Islet precursor cell (in vitro differentiated cells): Measurements from ENCODE around the gene CHL1.
A peak's percentile ranks its signal among the peaks of the same experiment; 100 is the strongest.
"Not testable (repeated sequence)": the region's sequence is repeated elsewhere in the genome, so short reads cannot be mapped to it uniquely, and the experiment has no call there.

ENCODE experiments used
- DNase-seq: peaks from one replicate; pipeline ENCODE4 v3.0.0-alpha.2; 2018

Gene CHL1

DNA sequence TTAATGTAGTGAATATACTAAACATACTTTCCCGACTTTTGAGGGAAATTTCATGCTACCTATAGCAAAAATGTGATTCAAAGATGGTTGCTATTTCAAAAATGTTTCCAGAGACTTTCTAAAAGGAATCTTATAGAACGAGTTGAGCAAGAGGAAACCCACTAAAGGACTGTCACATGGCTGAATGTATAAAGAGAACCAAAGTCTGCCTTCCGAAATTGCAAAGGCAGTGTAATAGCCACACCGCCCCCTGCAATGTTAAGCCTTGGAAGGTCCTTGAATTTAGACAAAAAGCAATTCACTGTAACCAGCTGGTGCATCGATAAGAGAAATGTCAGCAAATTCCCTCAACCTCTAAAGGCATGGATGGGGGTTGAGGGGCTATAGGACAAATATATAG lies 142.8 kb downstream of the CHL1 start:
- peak; percentile 62 for DNase-seq

DNA sequence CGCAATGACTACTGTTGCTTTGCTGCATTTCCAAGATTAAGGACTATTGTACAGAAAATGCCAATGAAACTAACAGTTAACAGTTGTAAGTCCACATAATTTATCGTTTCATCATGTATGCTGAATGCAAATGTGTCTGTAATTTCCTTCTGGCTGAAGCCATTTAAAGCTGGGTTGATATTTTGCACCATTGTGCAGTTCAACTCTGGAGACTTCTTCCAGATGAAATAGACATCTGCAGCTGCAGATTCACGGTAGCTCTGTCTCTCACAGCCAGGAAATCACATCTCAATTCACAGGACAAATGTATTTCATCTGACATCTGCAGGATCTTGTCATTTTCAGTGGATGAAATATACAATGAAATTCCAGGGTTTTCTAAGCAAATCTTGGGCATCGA lies 145.4 kb downstream of the CHL1 start:
- no peak for DNase-seq

DNA sequence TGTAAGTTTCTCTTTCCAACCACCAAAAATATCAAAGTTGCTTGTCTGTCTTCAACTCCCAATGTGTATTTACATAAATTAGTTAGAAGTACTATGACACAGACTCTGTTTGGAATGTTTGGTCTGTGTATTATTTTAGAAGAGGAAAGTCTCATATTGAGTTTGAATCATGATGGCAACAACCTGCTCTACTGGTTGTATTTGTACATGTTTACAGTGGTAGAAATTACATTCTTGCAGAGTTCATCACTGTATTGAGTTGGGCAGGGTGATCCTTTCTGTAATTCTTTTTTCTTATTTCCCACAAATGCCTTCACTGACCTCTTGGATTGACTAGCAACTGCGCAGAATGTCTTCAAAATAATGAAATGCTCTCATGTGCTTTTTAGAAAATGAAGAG lies 149.6 kb downstream of the CHL1 start:
- no peak for DNase-seq

DNA sequence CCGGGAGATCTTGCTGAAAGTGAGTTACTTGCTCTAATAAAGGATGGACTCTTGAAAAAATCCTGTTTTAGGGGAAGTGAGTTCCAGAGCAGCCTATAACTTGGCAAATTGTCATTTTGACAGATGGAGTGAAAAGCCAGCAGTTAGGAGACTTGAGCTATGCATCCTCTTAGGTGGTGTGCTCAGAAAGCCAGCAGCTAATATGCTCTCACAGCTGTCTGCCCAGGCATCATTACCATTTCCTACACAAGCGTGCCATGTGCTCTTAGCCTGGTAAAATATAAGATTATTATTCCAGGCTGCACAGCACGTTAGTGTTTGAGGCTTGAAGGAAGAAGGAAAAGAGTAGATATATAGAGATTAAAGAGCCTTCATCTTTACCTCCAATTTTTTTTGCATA lies 151.0 kb downstream of the CHL1 start:
- no peak for DNase-seq

DNA sequence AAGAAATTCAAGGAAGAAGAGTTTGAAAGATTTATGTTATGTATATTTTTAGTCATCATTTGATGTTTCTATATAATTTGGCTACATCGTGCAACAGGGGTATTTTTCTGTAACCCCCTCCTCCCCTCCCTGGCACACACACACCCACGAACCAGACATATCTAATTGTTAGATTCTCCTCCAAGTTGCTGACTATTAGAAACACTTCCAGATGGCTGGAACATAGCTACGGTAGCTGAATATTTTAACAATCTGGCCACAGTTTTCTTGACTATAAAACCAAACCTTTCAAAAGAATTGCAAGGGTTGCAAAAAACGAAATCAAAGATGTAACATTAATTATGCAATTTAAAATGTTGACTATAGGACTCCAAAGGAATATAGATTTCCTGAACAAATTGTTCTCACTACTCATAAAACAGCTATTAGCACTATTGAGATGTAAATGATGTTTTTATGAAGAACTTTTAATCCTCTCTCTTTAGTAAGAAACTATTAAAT lies 154.4 kb downstream of the CHL1 start:
- no peak for DNase-seq

DNA sequence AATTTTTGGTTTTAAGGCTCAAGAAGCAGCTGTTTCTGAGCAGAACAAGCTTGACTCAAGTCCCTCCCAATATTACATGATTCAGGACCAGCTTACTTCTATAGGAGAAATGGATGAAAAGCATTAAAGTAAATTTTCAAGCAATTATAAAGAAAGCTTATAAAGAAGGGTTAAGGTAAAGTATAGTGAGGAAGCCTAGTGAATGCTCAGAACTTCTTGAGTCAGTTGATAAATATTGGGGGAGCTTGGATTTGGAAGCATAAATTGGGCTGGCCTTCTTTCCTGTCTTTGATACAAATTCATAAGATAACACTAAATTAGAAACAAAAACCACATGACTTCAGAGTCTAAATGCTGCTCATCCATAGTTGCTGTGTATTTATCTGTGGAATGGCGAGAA lies 156.0 kb downstream of the CHL1 start:
- no peak for DNase-seq

DNA sequence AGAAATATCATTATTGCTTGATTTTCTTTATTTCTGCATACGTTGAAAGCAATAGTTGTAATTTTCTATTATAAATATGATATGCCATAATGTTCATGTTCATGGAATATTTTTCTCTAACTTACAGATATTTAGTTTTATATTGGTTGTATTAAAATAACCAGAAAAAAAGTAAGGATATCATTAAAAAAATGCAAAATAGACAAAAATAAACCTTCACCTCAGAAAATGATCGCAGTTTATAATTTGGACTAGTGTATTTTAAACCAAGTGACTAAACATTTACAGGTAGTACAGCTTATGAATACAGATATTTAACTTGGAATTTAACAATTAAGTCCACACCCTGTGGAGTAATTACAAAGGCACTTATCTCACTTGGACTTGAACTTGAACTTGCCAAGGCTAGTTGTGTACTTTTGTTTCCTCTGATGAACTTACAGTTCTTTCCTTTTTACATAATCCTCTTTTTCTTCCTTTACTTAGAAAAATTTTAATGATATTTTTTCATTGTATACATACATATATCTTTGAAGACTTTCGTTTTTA lies 156.7 kb downstream of the CHL1 start:
- no peak for DNase-seq

DNA sequence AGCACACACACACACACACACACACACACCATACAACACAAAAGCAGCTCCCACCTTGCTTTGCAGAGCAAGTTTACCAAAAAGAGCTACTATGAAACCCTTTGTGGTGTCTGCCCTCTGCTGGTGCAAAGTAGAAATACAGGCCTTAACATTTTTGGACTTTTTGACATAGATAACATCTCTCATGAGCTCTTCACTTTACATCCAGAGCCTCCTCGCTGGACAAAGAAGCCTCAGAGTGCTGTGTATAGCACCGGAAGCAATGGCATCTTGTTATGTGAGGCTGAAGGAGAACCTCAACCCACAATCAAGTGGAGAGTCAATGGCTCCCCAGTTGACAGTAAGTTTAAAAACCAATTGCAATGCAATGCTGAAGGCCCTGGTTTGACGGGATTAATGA lies 157.9 kb downstream of the CHL1 start:
- peak; percentile 80 for DNase-seq

DNA sequence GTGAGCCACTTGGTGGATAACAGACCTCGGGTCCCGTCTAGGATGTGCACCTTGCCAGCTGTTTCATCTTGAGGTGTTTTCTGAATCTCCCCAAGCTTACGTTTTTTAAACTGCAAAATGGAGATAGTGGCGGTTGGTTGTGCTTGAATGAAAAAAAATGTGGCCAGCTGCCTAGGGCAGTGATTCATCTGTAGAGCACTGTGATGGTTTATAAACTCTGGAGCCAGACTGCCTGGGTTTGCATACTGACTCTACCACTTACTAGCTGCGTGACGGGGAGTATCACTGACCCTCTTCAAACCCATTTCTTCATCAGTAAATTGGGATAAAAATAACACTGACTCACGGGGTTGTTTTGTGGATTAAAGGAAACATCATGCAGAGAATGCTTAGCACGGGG lies 159.1 kb downstream of the CHL1 start:
- DNase-seq, result no peak

DNA sequence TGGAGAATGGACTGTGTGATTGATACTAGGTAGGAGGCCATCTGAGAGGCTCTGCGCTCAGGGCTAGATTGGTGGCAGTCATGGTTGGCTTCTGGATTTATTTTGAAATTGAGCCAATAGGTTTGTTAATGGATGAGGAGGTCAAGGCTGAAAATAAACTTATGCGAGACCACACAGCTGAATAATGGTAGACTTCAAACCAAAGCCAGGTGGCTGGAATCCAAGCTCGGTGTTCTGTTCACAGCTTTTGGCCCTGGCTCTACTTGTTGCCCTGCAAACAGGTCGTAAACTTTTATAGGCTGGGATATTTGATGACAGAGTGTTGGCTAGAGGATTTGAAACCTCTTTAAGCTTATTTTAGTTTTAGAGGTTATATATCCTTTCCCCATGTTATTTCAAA lies 160.4 kb downstream of the CHL1 start:
- no peak for DNase-seq

DNA sequence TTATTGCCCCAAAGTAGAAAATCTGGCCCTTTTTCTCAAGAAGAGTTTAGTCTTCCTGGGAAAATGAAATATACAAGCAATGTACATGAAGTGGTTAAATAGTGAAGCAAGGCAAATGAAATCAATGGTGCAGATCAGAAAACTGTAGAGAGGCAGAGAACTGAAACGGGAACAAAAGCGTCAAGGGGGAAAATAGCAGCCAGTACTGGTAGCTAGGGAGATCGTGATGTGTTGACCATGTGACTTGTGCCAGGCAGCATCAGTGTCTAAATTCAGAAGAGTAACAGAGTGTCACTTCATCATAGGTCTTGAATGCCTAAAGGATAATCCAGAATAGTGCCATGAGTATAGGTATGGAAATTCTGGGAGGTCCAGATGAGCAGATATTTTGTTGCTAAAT lies 163.1 kb downstream of the CHL1 start:
- DNase-seq, result no peak

DNA sequence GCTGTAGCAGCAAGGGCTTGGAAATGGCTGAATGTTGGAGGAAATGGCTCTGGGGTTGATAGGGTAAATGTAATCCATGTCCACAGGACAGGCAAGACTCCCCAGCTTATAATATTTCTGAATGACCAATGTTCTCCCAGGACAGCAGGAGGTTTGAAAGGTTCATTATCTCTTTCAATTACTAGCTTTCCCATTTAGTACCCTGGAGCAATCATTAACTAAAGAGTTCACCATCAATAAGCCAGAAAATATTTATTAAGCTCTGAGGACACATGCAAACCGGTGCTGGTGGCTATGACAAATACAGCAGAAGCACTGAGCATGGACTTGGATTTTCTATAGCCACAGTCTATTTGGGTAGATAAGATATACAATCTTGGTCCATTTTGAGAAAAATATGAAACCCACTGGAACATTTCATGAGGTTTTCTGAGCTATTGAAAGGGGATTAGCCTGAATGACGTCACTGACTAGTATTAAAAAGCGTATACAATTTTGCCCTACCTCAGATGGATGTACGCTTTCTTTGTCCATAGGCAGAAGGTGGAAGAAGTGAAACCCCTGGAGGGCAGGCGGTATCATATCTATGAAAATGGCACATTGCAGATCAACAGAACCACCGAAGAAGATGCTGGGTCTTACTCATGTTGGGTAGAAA lies 166.2 kb downstream of the CHL1 start:
- DNase-seq, result no peak

DNA sequence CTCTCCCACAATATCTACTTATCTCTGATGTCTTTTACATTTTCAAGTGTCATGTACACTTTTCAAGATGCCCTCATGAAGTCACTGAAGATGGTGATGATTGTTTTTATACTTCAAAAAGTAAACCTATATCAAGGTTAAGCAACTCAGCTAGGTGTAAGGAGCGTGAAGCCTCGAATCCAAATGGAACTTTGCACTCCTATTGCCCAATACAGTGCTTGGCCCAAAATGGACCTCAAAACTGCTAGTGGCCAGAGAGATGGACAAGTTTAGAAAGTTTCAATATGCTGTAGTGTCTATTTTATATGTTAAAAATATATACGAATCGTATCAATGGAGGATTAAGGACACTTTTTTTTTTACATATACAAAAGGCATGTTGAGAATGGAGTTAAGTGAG lies 167.7 kb downstream of the CHL1 start:
- no peak for DNase-seq

DNA sequence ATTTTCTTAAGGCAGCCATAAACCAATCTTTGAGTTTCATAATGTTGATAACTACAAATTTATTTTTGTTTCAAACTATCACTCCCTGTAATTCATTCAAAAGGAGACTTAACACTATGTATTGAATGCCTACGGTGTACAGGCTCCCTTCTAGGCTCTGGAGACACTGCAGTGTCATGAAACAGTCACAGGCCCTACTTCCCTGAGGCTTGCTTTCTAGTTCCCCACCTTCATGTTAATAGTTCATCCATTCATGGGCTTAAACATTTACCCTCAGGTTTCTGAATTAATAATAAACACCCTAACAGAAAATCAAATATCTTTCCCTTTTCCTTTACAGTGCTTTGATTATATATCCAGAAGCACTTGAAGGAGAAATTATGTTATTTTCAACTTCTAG lies 168.7 kb downstream of the CHL1 start:
- DNase-seq, result no peak

DNA sequence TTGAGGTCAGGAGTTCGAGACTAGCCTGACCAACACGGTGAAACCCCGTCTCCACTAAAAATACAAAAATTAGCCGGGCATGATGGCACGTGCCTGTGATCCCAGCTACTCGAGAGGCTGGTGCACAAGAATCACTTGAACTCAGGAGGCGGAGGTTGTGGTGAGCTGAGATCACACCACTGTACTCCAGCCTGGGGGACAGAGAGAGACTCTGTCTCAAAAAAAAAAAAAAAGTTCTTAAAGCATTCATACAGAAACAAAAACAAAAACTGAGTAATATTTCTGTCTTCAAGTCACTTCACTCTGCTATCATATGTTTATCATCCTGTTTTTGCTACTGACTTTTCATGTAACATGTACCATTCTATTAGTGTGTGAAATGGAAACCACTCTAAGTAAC lies 169.7 kb downstream of the CHL1 start:
- DNase-seq, result not testable (repeated sequence)

DNA sequence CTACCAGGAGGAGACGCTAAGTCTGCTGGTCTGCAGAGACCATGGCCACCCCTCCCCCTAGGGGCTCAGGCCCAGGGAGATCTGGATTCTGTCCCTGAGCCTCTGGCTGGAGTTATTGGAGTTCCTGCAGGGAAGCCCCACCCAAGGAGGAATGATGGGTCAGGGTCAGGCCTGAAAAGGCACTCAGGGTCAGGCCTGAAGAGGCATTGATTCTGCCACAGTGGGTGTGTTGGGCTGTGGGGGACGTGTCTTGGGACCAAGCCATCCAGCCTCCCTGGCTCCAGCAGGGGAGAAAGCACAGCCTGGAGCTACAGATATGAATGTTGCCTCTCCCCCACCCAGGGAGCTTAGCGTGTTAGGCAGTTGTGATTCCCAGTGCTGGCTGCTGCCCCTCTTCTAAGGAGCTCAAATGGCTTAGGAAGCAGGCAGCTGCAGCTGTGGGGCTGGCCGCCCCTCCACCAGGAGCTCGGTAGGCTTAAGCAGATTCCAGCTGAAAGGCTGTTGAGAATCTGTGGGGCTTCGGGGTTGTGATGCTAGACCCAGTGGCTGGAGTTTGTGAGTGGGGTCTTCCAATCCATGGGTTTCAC lies 176.7 kb downstream of the CHL1 start:
- DNase-seq, result peak; percentile 66

DNA sequence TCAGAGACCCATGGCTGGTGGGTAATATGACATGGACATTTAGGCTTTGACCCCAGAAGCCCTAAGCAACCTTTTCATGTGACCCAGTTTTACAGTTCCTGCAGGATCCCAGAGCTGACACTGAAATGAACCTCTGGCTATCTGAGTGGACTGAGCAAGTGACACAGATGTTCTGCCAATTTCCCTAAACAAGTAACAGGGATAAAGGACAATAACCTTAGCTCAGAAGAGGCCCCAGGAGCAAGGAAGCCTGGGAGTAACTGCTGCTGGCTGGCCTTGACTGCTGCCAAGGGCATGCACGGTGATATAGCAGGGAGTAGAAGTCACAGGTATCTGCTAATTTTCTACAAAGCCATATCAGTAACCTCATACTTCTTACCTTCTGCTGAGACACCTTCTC lies 177.9 kb downstream of the CHL1 start:
- DNase-seq, result no peak

DNA sequence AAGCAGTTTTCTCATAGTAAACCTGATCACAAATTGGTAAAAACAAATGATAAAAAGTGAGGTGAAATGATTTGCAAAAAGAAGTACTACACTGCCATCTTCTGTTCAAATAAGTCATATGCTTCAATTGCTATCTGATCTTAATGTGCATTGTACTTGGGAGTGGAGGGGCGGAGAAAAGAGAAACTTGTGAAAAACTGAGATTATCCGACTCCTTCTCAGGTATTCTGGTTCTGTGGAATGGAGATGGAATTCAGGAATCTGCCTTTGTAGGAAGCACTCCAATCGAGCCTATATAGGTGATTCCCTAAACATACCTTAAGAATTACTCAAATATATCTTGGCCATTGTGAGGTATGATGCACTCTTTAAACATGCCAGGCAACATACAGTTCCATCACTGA lies 180.6 kb downstream of the CHL1 start:
- DNase-seq, result no peak

DNA sequence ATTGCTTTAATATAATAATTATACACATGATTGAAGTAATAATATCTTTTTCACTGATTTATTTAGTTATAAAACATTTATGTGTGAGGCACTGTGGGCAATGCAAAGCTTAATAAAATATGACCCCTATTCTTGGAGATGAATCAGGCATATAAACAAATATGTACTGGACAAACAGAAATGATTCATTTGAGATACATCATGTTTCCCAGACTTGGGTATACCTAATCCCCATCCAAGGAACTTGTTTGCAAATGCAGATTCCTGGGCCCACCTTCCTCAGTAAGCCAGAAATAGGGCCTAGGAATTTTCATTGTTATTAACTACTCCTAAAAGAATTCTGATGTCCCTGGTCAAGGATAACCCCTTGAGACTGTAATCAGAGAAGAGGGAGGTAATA lies 184.2 kb downstream of the CHL1 start:
- no peak for DNase-seq

DNA sequence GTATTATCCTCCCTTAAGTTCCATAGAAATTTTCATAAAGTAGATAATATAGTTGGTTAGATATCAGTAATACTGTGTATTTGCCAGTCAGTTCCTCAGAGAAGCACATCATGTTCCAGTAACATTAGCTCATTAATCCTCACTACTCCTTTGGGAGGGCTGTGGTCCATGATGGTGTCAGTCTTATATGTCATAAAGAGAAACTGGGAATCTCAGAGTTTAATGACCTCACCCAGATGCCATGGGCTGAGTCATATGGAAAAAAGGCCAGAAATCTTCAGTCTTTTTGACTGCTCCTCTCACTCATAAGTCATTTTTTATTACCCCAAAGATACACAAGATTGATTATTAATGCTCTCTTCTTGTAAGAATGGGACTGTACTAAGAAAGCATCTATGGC lies 188.6 kb downstream of the CHL1 start:
- DNase-seq, result no peak

DNA sequence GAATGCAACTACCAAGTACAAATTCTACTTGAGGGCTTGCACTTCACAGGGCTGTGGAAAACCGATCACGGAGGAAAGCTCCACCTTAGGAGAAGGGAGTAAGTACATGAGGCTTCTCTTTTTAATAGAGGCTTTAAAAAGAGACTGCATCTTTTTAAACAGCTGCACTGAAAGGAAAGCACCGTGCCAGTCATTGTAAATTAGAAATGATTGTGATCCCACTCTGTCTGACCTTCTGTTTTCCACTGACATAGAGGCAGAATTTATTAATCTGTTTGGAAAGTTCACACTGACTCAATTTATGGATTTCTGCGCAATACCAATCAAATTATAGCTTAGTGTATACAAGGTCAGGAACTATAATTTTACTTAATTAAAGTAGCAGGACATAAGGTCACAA lies 198.2 kb downstream of the CHL1 start:
- no peak for DNase-seq

DNA sequence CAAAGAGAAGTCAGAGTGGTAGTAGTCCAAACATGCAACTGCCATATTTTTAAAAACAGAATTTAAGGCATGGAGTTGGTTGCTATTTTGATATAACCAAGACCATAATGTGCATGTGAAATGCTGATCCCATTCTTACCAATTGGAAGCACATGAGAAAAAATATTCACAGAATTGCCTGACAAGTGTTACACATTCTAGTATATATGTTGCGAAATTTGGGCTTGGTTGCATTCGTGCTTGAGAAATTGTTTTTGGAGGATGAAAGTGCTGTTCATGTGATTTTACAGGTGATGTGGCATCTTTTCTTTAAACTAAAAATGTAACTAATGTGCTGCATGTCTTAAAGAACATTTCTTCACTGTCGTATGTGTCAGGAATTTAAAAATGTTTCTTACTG lies 199.7 kb downstream of the CHL1 start:
- no peak for DNase-seq

DNA sequence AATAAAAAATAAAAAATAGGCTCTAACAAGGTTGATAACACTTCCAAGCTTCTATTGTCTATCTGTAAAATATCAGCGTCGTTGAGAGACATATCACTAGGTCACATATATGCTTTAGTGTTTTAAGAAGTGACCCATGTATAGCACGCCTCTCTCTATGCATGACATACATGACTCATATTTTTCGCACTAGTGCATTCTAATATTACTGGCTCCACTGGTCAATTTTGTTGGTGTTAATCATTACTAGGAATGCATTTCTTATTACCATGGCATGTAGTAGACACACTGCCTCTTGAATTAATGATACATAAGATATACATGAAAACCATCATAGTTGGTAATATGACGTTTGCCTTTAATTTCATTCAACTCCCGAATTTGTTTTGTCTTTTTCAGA lies 203.1 kb downstream of the CHL1 start:
- DNase-seq, result no peak

DNA sequence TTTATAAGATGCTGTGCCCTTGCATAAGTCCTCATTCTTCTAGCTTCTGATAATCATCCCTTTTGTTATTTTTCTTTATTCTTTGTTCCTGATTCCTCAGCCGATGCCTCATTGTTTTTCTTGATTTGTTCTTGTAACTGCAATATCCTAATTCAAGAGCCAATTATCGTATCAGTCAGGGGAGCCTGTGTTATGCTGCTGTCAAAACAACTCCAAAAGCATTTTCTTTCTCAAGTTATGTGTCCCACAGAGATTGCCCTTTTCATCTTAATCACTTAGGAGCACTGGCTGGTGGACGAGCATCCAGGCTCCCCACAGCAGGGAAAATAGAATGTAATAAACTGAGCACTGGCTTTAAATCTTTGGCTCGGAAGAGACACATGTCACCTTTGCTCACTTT lies 207.3 kb downstream of the CHL1 start:
- DNase-seq, result no peak

DNA sequence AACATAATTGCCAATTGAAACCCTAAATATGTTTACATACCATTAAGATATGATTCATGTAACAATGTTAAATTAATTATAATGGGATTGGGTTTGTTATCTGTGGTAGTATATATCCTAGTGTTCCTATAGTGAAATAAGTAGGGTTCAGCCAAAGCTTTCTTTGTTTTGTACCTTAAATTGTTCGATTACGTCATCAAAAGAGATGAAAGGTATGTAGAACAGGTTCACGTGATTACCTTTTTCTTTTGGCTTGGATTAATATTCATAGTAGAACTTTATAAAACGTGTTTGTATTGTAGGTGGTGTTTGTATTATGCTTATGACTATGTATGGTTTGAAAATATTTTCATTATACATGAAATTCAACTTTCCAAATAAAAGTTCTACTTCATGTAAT lies 212.4 kb downstream of the CHL1 start:
- no peak for DNase-seq
